Cardiac septum (tissue), 1 donor: Measurements from ENCODE around the gene GIT1. TPM values are rescaled to one million over a fixed set of nuclear protein-coding genes. Genes with fewer than 3 reads are reported as not detected.
"Not testable (repeated sequence)": the region's sequence is repeated elsewhere in the genome, so short reads cannot be mapped to it uniquely, and the experiment has no call there.

ENCODE experiments used
- DNase-seq: peaks from one replicate; pipeline ENCODE4 v3.0.0-alpha.2; 2020; ENCODE audit warnings: low spot score
- intact Hi-C: fragments of 100-400 bp; cut with DNase I; formaldehyde crosslinking; loops from one replicate; pipeline ENCODE4 v1.14.0; 2022
- total RNA-seq: library from RNA; stranded (reverse); fragmentation: NEBNext Ultra II Directional; extraction: Animal tissue kit (Norgen Biotek cat#: 25700); gene quantifications from one replicate; pipeline ENCODE4 v1.2.1, GENCODE V29; 2021
- donor health status: DM: no; HTN: no; CAD: no.

The GIT1 gene
- total RNA-seq, 1 donor from 2014 or later: 36.2 TPM

DNA sequence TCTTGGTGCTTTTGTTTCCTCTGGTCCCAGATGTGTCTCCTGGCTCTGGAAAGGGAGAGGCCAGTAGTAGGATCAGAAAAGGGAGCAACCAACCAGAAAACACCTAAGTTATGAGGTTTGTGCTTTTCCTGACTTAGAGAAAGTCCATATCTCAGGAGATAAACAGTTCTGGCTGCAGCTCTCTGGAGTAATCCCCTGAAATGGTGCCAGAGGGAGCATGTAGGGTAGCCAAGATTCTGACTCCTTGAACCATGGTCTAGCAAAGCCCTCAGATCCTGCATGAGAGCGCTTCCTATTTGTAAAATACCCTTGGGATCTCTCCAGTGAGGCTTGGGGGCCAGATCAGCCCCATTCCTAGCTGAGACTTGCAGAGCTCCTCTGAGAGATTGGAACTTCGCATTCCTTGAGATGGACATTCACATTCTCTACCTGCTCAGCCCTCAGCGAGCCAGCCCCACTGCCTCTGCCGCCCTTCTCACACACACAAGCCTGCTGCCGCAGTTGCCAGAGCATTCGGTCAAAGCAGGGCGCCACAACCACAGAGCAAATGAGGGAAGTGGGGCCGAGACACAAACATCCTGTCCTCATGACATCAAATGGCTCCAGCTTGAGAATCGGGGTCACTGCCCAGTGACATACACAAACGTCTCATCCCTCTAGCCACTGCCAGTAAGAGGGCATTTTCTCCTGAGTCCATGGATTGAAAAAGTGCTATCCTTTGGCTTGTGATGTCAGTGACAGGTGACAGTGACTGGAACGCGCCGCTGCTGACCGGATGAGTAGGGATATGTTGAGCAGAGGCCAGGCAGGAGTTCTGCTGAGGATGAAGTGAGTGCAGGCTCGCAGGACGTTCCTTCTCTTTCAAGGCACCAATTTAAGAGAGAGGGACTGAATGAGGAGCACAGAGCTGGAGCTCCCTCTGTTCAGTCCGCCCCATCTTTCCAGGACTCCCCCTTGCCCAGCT lies 27.6 kb downstream of the GIT1 start:
- intact Hi-C loops: loop anchor here (10.0 kb wide), 1 partner anchor 167 kb away; the partner anchor contains the start of gene TAOK1
- DNase-seq: no peak

DNA sequence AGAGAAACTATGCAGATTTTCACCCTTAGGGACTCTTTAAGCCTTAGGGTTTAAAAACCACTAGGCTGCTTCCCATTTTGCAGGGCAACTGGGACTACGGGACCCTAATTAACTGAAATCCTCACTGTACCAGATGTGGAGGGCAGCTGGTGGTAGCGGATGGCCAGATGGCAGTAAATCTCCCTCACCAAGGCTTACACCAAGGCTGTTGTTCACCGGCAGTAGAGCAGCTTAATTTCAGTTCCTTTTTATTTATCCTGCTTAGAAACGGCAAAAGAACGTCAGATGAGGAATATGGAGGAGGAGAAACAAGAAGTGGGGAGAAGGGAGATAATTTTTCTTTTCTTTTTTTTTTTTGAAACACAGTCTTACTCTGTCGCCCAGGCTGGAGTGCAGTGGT lies 29.1 kb downstream of the GIT1 start:
- intact Hi-C loops: loop anchor here (10.0 kb wide), 1 partner anchor 166 kb away; the partner anchor contains the start of gene TAOK1
- no peak for DNase-seq

DNA sequence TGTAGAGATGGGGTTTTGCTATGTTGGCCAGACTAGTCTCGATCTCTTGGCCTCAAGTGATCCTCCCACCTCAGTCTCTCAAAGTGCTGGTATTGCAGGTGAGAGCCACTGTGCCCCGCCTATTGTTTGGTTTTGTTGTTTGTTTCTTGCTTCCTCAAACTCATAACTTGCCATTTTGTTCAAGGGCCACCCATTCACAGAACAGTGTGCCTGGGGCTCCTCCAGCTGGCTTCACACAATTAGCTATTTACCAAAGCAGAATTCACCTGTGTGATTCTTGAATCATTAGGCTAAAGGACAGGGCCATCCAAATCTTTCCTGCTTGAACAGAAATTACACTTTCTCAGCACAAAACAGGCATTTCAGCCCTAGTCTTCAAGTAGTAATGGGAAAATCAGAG lies 29.8 kb downstream of the GIT1 start:
- intact Hi-C loops: loop anchor here (10.0 kb wide), 1 partner anchor 165 kb away; the partner anchor contains the start of gene TAOK1
- DNase-seq: no peak

DNA sequence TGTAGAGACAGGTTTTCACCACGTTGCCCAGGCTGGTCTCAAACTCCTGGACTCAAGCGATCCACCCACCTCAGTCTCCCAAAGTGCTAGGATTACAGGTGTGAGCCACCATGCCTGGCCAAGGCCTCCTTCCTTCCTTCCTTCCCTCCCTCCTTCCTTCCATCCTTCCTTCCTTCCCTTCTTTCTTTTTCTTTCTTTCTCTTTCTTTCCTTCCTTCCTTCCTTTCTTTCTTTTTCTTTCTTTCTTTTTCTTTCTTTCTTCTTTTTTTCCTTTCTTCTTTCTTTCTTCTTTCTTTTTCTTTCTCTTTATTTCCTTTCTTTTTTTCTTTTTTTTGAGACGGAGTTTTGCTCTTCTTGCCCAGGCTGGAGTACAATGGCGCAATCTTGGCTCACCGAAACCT lies 31.3 kb downstream of the GIT1 start:
- DNase-seq, intact Hi-C loops: not testable (repeated sequence)

DNA sequence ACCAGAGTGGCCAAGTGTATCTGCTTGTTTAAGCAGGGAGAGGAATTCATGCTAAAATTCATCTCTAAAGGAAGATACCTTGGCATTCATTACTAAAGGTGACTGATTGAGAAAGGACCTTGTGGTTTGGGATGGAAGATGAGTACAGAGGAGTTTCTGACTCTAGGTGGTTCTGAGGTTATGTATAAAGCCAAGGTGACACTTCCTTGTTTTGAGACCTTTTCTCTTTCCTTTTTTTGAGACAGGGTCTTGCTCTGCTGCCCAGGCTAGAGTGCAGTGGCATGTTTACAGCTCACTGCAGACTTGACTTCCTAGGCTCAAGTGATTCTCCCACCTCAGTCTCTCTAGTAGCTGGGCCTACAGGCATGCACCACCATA lies 31.7 kb downstream of the GIT1 start:
- intact Hi-C loops: no loop called here

DNA sequence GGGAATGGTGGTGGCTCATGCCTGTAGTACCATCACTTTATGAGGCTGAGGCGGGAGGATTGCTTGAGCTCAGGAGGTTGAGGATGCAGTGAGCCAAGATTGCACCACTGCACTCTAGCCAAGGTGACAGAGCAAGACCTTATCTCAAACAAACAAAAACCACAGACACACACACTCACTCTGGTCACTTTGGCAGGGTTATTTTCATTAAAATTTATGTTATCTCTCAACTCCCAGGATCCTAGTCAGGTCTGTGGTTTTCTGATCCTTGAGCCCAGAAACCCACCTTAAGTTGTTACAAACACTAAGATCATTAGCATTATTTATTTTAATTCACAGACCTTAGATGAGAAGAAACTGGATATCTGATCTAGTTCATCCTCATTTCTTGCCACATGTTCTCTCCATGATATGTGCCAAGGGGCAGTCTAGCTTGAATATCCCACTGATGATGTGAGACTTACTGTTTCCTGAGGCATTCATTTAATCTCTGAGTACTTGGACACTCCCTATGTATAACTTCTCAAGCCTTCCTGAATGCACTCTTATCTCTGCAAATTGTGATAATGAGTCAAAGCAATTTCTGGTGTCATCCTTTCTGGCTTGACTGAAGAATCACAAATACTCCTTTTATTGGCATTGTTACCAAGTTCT lies 32.2 kb downstream of the GIT1 start:
- intact Hi-C loops: no loop called here
- DNase-seq: no peak

More for the DNA sequence above, 31.7 kb downstream of the GIT1 start:
- no peak for DNase-seq

DNA sequence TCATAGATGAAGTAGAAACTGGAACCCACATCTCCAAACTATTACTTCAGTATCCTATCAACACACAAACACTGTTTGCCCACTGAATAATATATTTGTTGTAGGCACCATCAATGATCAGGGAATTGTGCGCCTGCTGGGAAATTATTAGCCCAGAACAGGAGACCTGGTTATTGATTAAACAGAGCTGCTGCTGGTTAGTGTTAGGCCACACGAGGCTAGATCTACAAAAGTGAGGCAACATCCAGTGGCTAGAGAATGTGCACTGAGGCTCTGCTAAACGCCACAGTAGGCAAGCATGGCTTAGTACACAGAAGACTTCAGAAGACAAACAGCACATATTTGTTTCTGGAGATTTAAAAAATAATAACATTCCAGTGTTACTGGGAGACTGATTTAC lies 33.6 kb downstream of the GIT1 start:
- no peak for DNase-seq
- intact Hi-C loops: no loop called here

DNA sequence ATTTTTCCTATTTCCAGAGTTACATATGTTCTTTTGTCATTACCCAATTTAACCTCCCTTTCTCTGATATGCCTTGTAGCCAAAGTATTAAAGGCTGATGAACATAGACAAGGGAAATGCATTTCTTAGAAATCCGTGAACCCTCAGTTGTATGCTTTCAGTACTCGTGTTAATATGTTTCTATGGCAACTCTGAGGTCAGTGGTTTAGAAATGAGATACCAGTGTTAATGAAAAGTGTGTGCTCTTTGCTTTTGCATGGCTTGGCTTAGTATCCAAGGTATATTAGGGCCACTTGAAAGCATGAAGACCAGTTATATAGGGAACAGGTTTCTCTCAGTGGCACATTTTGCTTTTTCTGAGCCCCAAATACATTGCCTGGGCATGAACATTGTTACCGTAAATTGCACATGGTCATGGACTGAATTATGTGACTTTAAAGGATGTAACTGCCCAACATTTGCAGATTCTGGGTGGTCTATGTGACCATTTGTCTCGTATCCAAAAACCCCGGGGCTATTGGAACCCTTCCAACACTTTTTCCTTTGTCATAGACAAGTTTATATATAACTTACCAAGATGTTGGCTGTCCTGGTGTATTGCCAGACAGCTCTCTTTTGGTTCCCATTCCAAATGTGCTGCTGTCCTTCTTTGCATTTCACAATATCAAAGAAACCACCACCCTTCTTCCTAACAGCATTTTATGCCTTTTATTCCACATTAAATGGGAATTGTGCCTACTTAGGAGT lies 40.1 kb downstream of the GIT1 start:
- intact Hi-C loops: no loop called here

DNA sequence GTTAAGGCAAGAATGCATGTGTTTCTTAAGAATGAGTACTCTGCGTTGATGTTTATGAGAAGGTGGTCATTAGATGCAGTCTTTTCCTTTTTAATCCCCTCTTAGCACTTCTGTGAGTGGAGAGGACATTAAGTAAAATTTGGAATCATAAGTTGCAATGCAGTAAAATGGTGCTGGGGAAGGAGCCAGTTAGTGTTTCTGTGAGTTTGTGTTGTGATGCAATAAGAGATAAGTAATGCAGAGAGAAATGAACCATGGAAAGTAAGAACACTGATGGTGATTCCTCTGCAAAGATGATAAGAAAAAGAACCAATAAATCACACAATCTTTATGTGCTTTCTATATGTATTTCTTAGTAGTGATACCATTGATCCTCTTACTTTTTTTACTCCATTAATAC lies 42.6 kb downstream of the GIT1 start:
- DNase-seq: no peak
- intact Hi-C loops: no loop called here

More for the DNA sequence above, 40.1 kb downstream of the GIT1 start:
- no peak for DNase-seq

DNA sequence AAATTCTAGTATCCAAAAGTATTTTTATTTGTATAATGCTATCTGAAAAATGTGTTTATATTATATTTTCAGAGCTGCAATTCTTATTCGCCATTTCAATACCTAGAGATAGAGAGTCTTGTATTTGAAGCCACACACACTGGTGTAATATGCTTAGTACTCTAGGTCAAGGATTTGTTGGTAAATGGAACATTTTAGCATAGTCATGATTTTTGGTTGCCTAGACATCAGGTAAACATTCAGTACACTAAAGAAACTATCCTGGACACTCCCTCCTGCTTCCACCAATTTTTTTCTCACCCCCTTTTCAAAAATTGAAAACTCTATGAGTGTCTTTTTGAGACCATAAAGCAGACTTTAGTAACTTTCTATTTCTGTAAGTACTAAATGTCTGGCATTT lies 43.4 kb downstream of the GIT1 start:
- DNase-seq: no peak
- intact Hi-C loops: no loop called here

DNA sequence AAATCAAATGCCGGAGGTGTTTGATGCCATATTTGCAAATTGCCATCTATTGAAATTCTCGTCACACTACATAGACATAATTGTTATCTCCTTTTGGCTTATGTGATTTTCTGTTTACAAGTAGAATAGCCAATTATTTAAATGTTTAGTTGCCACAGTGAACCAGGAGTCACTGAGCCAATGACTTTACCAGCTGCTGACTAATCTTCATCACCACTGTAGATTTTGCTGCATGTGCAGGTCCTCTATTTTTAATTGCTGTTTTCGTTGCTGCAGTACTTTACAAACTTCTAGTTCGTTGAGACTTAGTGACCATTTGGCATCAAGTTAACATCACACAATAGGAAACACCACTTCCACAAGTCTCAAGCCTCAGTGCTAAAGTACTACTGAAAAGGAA lies 45.4 kb downstream of the GIT1 start:
- DNase-seq: no peak
- intact Hi-C loops: no loop called here

DNA sequence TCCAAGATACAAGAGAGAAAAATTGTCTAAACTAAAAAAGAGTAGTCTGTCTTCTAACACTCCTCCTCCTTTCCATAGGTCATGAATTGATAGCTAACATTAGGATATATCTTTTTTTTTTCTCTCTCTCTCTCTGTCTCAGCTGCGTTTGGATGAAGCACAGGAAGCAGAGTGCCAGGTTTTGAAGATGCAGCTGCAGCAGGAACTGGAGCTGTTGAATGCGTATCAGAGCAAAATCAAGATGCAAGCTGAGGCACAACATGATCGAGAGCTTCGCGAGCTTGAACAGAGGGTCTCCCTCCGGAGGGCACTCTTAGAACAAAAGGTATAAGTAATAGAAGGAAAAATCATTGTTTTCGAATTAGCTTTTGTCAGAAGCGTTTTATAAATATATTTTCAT lies 55.5 kb downstream of the GIT1 start:
- intact Hi-C loops: no loop called here
- no peak for DNase-seq

DNA sequence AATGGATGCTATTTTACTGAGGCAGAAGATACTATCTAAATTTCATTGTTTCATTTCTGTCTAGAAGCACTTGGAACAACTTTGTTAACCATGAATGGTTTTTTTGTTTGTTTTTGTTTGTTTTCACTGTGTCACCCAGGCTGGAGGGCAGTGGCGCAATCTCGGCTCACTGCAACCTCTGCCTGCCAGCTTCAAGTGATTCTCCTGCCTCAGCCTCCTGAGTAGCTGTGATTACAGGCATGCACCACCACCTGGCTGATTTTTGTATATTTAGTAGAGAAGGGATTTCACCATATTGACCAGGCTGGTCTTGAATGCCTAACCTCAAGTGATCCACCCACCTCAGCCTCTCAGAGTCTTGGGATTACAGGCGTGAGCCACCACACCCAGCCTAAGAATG lies 63.1 kb downstream of the GIT1 start:
- intact Hi-C loops: no loop called here
- no peak for DNase-seq

DNA sequence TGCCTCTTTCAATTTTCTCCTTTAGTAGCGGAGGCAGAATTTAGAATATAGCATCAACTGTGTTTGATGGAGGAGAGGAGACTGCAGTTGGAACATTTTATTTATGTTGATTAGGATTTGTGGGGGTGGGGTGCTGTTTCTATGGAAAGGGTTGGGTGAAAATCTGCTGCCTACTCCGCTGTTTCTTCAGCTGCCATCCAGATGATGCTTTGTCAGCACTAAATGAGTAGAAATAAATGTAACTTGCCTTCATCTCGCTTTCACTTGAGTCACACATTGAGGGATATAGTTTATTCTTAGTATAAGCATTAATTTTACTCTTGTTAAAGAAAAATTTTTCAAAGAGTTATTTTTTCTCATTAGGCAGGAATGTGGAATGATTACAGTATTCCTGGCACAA lies 64.8 kb downstream of the GIT1 start:
- DNase-seq: no peak
- intact Hi-C loops: no loop called here

Other genes starting within 250 kb of the GIT1 start
- 64.8 TPM for gene TAOK1, start 199.3 kb downstream of the GIT1 start, total RNA-seq
- gene ABHD15, start 22.6 kb downstream of the GIT1 start, total RNA-seq: 5.8 TPM
- gene TP53I13, start 20.9 kb downstream of the GIT1 start, total RNA-seq: 31.9 TPM
- gene ANKRD13B, start 3.5 kb upstream of the GIT1 start, total RNA-seq: 8.1 TPM
- gene CORO6, start 33.3 kb upstream of the GIT1 start, total RNA-seq: 128 TPM